GM18526 (cell line): ENCODE measurements around the gene SHISA3.

Experiments
- POLR2A ChIP-seq: IDR thresholded peaks from 3 replicates; pipeline ENCODE4 v1.6.1; 2011; ENCODE audit not compliant: insufficient read length; ENCODE audit errors: extremely low read depth

Gene SHISA3

GRCh38 chr4:42396752-42397634 lies at the start of gene SHISA3:
SHISA3 (plus strand) TSS chr4:42397488; CDS start chr4:42398057, 569 bp downstream.
- TF ChIP-seq POLR2A, result no peak

GRCh38 chr4:42348247-42348646 lies 49.0 kb upstream of the SHISA3 start:
- no peak for TF ChIP-seq POLR2A

GRCh38 chr4:42348692-42349091 lies 48.6 kb upstream of the SHISA3 start:
- TF ChIP-seq POLR2A, result no peak

GRCh38 chr4:42350611-42351182 lies 46.6 kb upstream of the SHISA3 start:
- no peak for TF ChIP-seq POLR2A

- TF ChIP-seq POLR2A, result no peak
These were observed 45.2 kb upstream of the SHISA3 start for GRCh38 chr4:42352049-42352448.

- no peak for TF ChIP-seq POLR2A
These were observed 40.0 kb upstream of the SHISA3 start for GRCh38 chr4:42357325-42357724.

GRCh38 chr4:42359711-42360110 lies 37.6 kb upstream of the SHISA3 start:
- no peak for TF ChIP-seq POLR2A

- no peak for TF ChIP-seq POLR2A
These were observed 37.0 kb upstream of the SHISA3 start for GRCh38 chr4:42360256-42360669.

- no peak for TF ChIP-seq POLR2A
These were observed 35.8 kb upstream of the SHISA3 start for GRCh38 chr4:42361456-42361855.

- no peak for TF ChIP-seq POLR2A
These were observed 34.7 kb upstream of the SHISA3 start for GRCh38 chr4:42362591-42362990.

GRCh38 chr4:42363614-42364013 lies 33.7 kb upstream of the SHISA3 start:
- no peak for TF ChIP-seq POLR2A

GRCh38 chr4:42364266-42365053 lies 32.8 kb upstream of the SHISA3 start:
- no peak for TF ChIP-seq POLR2A

GRCh38 chr4:42366959-42367358 lies 30.3 kb upstream of the SHISA3 start:
- no peak for TF ChIP-seq POLR2A

GRCh38 chr4:42369489-42369888 lies 27.8 kb upstream of the SHISA3 start:
- no peak for TF ChIP-seq POLR2A

GRCh38 chr4:42371305-42372252 lies 25.7 kb upstream of the SHISA3 start:
- TF ChIP-seq POLR2A, result no peak
